GM21515 (cell line): Measurements from ENCODE around the gene PTPRO.

ENCODE experiments used
- ATAC-seq: cut with Tn5 transposase; IDR thresholded peaks from one replicate; pipeline ENCODE4 v1.9.1; 2021; ENCODE audit not compliant: unreplicated experiment

PTPRO gene

DNA sequence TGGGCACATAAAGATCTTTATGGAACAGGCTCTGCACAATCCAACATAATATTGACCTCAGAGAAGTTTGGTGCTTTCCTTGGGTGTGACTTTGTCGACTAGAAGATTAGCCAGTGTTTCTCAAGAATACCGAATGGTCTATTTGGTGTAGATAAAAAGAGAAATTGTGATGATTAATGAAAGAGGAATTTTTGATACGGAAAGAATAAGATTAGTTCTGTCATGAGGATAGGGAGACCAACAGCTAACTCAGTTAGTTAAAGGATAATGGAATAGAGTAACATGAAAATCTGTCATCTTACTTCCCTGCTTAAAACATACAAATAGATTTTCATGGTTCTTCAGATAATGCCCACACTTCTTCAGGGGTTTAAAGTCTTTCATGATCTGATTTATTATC lies 24.2 kb downstream of the PTPRO start:
- ATAC-seq, result no peak

DNA sequence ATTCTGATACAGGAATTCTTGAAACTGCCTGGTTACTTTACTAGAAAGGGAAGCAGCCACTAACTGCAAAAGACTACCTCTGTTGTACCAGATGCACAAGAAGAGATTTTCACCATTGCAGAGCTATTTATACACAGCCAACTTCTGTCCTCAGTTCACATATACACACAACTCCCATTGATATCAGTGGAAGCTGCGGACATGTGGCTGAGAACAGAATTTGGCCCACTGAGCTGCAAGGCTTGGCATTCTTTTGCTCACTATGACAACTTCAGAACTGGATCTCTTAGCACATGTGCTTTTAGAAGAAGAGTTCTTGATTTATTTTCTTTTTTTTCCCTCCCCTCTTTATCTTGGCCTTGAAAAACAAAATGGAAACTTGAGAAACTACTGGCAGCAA lies 28.3 kb downstream of the PTPRO start:
- ATAC-seq, result no peak

DNA sequence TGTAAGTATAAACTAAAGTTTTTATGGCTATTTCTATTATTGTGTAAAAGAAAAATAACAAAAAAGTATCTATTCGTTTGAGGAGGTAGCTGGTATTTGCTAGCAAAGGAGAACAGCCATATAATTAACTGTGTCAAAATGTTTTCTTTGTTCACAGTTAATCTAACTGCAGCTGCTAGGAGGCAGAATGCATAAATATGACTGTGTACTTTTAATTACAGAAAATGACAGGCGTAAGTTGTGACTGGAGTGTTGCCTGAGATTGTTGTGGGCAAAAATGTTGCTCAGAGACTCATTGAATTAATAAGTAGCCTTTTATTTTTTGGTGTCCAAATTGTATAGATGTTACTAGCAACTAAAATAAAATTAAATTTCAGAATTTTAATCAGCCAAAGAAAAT lies 33.5 kb downstream of the PTPRO start:
- no peak for ATAC-seq

DNA sequence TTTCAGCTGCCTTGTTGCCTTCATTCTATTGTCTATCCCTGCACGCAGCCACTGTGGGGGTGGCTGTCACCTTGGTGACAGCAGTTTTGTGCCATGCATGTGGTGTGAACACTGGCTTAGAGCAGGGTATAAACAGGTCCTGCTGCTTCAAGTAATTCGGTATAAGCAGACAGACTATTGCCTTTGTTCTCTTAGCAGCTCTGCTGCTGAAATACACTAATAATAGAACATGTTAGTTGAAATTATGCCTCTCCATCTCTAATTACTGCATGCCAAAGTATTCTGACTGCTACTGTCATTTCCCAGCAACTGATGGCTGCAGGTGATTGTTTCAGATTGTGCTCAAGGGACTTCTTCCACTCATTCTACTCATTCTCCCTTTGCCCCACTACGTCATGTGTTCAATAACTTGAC lies 34.6 kb downstream of the PTPRO start:
- ATAC-seq, result no peak

DNA sequence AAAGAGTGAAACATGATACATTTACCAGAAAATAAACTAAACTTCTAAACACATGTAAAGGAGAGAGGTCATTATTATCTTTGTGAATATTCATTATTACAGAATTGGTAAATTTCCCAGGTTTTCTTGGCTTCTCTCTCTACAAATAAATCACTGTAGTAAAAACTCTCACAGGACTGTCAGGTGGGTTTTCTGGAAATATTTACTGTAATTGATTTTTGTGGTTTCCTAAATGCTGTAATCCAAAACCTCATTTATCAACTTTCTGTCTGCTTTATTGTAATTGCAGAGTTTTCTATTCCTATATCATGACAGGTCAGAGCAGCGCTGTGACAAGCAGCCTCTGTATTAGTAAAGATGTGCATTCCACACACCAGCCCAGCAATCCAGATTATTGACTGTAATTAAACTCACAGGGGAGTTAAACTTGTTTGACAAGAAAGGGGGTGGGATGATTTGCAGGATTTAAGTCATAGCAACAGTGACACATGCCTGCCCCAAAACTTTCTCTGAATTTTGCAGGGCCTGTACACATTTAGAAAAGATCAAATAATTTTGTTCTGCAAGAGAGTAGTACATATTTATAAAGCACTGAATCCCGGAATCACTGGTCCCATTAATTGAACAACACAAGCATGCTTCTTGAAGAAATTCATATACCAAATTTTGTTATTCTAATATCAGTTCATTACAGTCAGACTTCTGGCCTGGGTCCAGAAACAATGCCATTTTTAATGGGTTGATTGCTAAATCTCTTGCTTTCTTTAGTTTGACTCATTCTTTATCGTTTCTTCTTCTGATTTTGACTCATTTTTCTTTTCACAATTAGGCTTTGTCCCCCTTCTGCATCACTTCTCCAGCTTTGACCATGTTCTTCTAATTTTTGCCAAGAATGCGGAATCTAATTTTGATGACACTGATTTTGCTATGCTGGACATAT lies 42.2 kb downstream of the PTPRO start:
- no peak for ATAC-seq

DNA sequence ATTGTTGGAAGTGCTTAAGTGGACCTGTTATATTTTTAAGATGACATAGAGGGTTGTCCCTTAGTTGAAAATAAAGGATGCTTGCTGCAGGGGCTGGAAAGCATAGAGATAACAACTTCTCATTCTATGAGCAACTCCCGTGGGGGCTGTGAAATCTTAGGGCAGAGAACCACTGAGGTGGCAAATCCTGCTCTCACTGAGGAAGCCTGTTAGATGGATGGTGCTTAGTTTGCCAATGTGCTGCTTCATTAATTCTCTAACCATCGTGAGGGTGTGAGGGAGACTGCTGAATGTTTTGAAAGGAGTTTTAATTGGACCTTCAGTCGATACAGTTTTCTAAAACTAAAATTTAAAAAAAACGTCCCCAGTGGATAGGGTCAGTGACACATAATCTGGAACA lies 46.5 kb downstream of the PTPRO start:
- no peak for ATAC-seq

DNA sequence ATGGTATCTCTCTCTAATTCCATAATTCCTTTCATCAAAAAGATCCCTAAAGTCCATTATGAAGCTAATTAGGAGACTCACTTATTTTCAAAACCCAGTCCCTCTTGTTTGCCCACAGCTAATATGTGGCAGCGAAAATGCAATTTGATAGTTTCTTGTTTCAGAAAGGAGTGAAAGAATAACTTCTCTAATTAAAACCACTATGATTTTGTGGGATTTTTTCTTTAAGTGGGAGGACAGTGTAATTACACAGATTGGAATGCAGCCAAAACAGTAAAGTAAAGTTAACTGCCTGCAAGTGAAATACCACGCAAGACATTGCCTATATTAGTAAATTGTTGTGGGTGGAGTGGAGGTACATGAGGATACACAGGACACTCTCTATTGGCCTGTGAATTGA lies 50.0 kb downstream of the PTPRO start:
- ATAC-seq, result no peak

DNA sequence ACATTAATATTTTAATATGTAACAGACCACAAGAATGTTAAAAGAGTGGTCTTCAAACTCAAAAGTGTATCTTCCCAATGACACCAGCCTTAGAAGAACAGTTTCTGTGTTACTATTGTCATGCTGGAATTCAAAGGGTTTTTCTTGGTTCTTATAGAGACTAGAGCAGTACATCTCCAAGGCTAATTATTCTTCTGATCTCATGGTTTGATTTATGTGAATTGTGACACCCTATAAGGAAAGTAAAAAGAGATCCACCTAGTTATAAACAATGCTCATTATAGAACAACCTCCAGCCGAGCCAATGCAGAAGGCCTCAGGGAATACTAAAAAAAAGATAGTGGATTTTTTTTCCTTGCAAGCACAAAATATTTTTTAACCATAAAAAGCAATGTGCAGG lies 65.5 kb downstream of the PTPRO start:
- no peak for ATAC-seq

DNA sequence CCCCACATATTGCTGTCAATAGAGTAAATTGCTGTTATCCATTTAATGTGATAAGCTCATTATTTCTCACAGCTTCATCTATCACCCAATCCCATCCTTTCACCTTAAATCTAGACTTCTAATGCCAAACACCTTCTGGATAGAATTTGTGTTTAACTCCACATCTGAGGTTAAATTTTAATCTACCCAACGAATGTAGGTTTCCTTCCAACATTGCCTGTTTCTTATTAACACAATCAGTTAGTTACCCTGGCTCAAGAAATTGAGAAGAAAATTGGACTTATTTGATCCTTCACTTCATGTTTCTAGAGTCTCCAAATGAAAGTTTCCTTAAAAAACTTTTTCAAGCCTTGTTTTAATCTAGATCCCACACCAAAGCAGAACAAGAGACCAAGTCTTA lies 67.3 kb downstream of the PTPRO start:
- no peak for ATAC-seq

DNA sequence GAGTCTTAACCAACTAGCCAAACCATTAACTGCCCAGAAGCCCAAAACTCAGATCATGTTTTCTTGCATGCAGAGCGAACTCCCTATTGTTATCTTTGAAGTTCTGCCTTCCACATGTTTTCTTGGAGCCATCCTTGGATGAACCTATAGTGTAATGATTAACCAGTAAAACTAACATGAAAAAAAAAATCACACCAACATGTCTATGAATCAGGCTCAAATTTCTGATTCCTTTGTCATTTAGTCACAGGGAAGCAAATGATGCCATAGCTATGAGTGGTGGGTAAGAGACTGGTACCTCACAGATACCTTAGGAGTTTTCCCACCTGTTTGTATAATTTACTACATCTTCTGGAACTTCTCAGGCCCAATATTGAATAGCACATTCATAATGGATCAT lies 70.7 kb downstream of the PTPRO start:
- ATAC-seq, result no peak

DNA sequence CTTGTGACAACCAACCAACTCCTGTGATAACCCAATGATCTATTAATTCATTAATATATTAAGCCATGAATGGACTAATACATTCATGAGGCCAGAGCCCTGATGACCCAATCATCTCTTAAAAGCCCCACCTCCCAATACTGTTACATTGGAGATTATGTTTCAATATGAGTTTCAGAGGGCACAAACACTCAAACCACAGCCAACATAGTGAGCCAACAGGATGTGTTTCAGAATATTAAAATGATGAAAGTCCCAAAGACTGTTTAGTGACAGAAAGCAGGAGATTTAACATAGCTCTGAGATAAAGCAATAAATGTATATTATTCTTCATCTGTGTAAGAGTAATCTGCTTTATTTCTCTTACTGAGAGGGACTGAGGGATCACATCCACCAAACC lies 71.7 kb downstream of the PTPRO start:
- no peak for ATAC-seq

DNA sequence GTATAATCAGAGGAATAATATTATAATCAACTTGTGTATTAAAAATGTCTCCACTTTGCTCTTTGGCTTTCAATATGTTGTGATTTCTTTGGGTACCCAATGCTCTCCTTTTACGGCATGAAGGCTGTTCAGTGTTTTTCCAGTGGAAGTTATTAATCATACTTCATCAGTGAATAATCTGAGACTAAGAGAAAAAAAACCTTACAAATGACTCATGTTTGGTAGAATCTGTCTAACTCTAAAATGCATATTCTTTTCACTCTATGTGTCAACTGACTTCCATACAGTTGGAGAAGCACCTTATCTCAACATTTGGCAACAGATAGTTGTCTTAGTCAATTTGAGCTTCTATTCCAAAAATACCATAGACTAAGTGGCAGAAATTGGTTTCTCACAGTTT lies 82.2 kb downstream of the PTPRO start:
- ATAC-seq, result no peak

DNA sequence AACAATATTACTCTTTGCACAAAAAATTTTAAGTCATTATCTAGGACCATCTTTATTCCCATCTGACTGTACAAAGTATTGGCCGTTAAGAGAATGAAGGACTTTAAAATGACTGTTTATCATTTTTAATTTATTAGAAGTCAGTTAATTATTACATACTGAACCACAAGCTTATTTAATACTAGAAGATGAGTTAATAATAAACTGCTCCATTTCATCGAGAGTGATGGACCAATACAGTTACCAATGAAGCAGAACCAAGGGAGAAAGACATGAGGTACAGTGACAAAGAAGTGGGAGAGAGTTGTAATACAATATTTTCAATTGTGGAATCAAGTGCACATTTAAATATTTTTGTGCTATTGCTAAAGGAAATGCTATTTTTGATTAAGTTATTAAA lies 83.3 kb downstream of the PTPRO start:
- ATAC-seq, result no peak

DNA sequence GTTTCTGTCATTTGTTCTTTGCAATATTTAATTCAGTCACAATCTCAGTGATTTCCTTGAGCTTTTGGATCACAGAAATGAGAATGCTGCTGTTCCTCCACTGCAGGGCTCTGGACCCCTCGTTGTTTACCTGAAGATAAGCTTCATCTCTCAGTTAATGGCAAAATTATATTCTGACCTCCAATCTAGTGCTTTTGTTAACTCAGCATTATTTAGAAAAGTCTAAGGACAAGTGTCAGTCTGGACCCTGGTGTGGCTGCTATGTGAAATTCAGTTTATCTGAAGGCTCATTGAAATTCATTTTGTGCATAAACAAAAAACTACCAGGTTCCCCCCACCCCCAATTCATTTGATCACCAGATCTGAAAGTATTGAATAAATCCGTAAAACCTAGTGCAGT lies 84.7 kb downstream of the PTPRO start:
- ATAC-seq, result no peak

DNA sequence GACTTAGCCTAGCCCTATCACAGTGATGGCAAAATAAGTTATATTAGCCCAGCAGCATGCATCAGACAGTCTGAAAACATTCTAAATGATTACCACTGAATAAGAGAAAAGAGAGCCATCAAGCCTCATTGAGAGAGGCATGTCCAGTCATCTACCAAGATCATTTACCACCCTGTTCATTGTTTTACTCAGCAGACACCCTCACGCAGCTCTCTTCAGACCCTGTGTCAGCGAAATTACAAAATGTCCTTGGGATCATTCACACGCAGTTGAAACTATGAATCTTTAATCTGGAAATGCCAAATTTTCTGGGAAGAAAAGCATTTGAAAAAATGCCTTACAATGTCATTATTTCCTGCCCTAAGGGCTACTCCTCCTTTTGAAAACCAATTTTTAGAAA lies 89.5 kb downstream of the PTPRO start:
- no peak for ATAC-seq

DNA sequence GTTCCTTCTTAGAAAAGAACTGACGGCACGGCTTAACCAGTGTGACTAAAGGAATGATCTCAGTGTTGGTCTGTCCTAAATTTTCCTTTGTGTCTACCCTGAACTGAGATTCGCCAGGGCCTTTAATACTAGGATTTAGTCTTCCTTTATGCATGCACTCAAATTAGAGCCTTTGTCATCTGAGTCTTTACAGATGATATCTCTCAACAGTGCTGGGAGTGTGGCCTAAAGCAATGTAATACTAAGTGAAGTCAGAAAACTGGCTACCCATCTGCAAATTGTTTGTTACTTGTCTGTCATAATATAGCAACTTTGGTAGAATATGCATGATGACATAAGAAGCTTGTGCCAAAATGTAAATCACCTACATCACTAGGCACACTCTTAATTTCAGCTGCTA lies 95.4 kb downstream of the PTPRO start:
- ATAC-seq, result no peak

DNA sequence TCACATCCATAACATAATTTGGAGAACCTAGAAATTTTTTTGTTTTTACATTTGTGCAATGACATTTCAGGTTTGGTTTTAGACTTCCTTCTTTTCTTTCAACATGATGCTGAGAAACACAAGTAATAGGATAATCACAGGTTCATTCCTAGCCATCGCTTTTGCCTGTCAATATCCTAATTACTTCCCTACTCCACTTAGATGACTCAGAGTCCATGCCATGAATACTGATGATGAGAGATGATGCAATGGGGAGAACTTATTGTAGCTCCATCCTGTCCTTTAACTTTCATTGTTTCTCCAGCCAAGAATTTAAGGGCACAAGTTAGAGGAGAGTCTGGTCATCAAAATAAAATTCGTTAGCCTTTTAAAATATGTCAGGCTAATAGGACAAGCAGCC lies 101.3 kb downstream of the PTPRO start:
- ATAC-seq, result no peak

DNA sequence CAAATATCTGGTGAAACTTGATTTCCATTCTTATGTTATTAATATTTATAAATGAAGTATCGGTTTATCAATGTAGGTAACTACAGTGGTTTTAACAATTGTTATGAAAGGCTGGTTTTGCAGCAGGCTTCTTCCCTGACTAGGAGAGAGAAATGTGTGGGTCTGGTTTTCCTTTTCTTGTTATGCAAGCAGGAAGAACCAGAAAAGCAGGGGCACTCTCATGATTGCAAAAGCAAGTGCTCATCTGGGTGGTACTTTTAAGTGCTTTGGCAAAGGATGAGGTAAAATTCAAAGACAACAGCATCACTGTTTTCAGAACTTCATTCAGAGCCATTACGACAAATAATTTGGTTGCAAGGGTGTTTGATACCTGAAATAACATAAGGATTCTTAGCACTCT lies 105.6 kb downstream of the PTPRO start:
- ATAC-seq, result no peak

DNA sequence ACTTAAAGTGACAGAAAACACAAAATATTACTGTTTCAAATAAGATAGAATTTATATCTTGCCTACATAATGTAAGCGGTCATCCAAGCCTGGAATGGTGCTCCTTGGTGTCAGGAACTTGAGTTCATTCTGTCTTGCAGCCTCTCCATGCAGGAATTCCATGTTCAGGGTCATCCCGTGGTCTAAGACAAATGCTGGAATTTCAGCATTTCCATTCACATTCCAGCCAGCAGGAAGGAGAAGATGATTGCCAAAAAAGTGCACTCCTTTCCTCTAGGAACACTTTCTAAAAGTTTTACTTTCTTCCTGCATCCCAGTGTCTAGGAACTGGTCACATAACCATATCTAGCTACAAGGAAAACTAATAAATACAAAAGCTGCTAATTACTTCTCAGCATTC lies 106.3 kb downstream of the PTPRO start:
- no peak for ATAC-seq

DNA sequence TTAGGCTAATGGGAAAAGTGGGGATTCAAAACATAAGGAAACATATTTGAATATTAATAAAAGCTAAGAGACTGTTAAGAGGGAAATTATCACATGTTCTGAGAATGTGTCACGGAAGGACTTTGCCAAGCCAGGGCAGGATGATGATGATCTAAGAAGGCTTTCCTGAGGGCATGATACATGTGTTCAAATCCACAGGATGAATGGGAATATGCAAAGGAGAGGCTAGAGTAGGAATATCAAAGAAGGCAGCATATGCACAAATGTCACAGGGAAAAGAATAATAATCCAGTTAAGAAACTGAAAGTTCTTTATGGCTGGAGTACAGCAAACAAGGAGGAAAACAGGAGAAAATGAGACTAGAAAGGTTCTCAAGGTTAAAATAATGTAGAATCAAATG lies 107.0 kb downstream of the PTPRO start:
- ATAC-seq, result no peak

DNA sequence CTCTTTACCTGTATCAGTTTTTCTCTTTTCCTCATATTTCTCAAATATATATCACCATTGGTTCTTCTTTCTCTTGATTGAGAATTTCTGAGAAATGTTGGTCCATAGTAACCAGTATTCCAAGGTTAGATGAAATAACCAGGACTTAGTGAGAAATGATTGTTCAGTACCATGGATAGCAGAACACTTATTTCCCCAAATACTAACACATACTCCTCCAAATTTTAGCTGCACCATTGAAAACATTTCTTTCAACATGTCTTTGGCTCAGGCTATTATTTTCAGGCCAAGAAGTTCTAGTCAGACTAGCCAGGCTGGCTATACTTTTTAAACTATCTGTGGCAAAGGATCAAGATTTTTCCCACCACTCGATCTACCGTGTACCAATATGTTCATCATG lies 113.3 kb downstream of the PTPRO start:
- ATAC-seq, result no peak

DNA sequence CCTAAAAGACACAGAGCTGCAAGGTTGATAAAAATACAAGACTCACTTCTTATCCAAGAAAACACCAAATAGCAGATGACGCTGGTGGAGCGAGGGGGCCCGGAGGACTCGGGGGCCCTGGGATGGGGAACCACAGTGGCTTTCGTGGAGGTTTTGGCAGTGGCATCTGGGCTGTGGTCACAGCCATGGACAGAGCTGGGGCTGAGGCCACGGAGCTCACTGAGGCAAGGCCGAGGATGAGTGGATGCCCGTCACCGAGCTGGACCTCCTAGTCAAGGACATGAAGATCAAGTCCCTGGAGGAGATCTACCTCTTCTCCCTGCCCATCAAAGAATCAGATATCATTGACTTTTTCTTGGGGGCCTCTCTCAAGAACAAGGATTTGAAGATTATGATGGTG lies 117.2 kb downstream of the PTPRO start:
- no peak for ATAC-seq

DNA sequence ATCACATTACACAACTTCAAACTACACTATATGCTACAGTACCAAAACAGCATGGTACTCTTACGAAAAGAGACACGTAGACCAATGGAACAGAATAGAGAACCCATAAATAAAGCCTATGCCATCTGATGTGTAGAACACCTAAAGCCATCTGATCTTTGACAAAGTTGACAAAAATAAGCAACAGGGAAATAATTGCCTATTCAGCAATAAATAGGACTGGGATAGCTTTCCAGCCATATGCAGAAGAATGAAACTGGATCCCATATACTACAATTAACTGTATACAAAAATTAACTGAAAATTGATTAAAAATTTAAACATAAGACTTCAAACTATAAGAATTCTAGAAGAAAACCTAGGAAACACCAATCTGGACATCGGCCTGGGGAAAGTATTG lies 120.7 kb downstream of the PTPRO start:
- no peak for ATAC-seq
